Endothelial cell of umbilical vein (primary cell): ENCODE measurements around the gene PYCR2. TPM values are rescaled to one million over a fixed set of nuclear protein-coding genes. Genes with fewer than 3 reads are reported as not detected.

ENCODE experiments used
- BruUV-seq: library from RNA; stranded (reverse); fragments of 400-500 nt; replicated peaks from 2 replicates; lab custom pipeline; 2021; lab: Mats Ljungman, UMichigan
- CTCF ChIA-PET: fragments of 300-600, 350-600 bp; sonication (Branson Sonifier 250); formaldehyde crosslinking; loops from one replicate; lab custom pipeline; 2021; ENCODE audit warnings: antibody characterized with exemption, inconsistent platforms; lab: Charles Lee
- POLR2A ChIA-PET: fragments of 300-600, 350-600 bp; sonication (Branson Sonifier 250); formaldehyde crosslinking; loops from one replicate; lab custom pipeline; 2021; ENCODE audit warnings: antibody characterized with exemption, inconsistent platforms; lab: Charles Lee
- DNase-seq: peaks from one replicate; pipeline ENCODE4 v3.0.0-alpha.2; 2011; ENCODE audit warnings: low read depth, low spot score
- FAIRE-seq: peaks from 2 replicates; lab custom pipeline; 2011; peaks lifted over from hg19 to GRCh38; lab: Jason Lieb, UNC
- H2AFZ ChIP-seq: 2 replicates; pipeline ENCODE4 v1.6.0; 2012; ENCODE audit warnings: low read depth, low read length, control low read depth, inconsistent platforms
- H3K27ac ChIP-seq: 2 replicates; pipeline ENCODE4 v1.5.1; 2011; ENCODE audit warnings: low read depth, mild to moderate bottlenecking, control low read depth, low read length, moderate library complexity; ENCODE audit not compliant: insufficient read depth
- H3K27me3 ChIP-seq, 2 experiments: 2 replicates each; pipeline versions ENCODE4 v1.6.0 to v1.6.1; 2011; ENCODE audit warnings: low read length in 2 of 2, mixed read lengths in 1 of 2; ENCODE audit not compliant: control insufficient read depth in 2 of 2, insufficient read depth in 2 of 2
- H3K36me3 ChIP-seq, 2 experiments: 2 replicates in 1 of 2; 3 replicates in 1 of 2; pipeline ENCODE4 v1.5.1; 2011; ENCODE audit warnings: low read length in 2 of 2, mild to moderate bottlenecking in 1 of 2, moderate library complexity in 1 of 2; ENCODE audit not compliant: control insufficient read depth in 2 of 2, insufficient read depth in 2 of 2; ENCODE audit errors: extremely low read depth in 1 of 2
- H3K4me1 ChIP-seq: 3 replicates; pipeline ENCODE4 v1.5.1; 2011; ENCODE audit warnings: mild to moderate bottlenecking, low read length; ENCODE audit not compliant: control insufficient read depth, insufficient read depth; ENCODE audit errors: extremely low read depth
- H3K4me2 ChIP-seq: 2 replicates; pipeline ENCODE4 v1.6.1; 2011; ENCODE audit warnings: low read length, control low read depth, mixed read lengths; ENCODE audit not compliant: insufficient read depth
- H3K4me3 ChIP-seq, 3 experiments: fragments of 200-600 bp in 1 of 3; sonication (generic), shearing (Covaris generic) in 1 of 3; replicated peaks in 1 of 3; 2 replicates each; pipeline ENCODE4 v1.5.1; 2011 to 2016; ENCODE audit warnings: control low read depth in 3 of 3, low read length in 3 of 3, mild to moderate bottlenecking in 2 of 3, inconsistent platforms in 1 of 3, low read depth in 1 of 3, moderate library complexity in 1 of 3; ENCODE audit not compliant: insufficient read depth in 1 of 3
- H3K79me2 ChIP-seq: 2 replicates; pipeline ENCODE4 v1.6.0; 2012; ENCODE audit warnings: low read length, inconsistent platforms; ENCODE audit not compliant: control insufficient read depth, insufficient read depth
- H3K9ac ChIP-seq: replicated peaks from 2 replicates; pipeline ENCODE3; 2011; ENCODE audit warnings: low read length, control low read depth; ENCODE audit not compliant: insufficient read depth; ENCODE audit errors: extremely low read depth
- H3K9me1 ChIP-seq: replicated peaks from 3 replicates; pipeline ENCODE4 v1.6.0; 2011; ENCODE audit warnings: mild to moderate bottlenecking, low read length; ENCODE audit not compliant: control insufficient read depth, insufficient read depth; ENCODE audit errors: extremely low read depth
- H3K9me3 ChIP-seq: replicated peaks from 2 replicates; pipeline ENCODE4 v1.5.1; 2012; ENCODE audit warnings: low read length, inconsistent platforms; ENCODE audit not compliant: control insufficient read depth, insufficient read depth
- H4K20me1 ChIP-seq: replicated peaks from 2 replicates; pipeline ENCODE3; 2011; ENCODE audit warnings: mild to moderate bottlenecking, low read length; ENCODE audit not compliant: control insufficient read depth, insufficient read depth; ENCODE audit errors: extremely low read depth
- EZH2 ChIP-seq: IDR thresholded peaks from 2 replicates; pipeline ENCODE4 v1.6.1; 2012; ENCODE audit warnings: borderline replicate concordance, low read depth, mild to moderate bottlenecking, moderate library complexity, low read length, inconsistent platforms; ENCODE audit not compliant: severe bottlenecking
- GATA2 ChIP-seq: IDR thresholded peaks from 2 replicates; pipeline ENCODE4 v1.7.0; 2011; ENCODE audit warnings: low read depth, mild to moderate bottlenecking, moderate library complexity, mixed read lengths, low read length; ENCODE audit not compliant: insufficient read length, insufficient read depth
- JUN ChIP-seq: IDR thresholded peaks from 2 replicates; pipeline ENCODE4 v1.6.1; 2011; ENCODE audit warnings: borderline replicate concordance, low read depth; ENCODE audit not compliant: insufficient read length, insufficient read depth
- MYC ChIP-seq: IDR thresholded peaks from one replicate; pipeline ENCODE4 v1.6.1; 2011; ENCODE audit warnings: mild to moderate bottlenecking, low read depth, low read length
- POLR2A ChIP-seq: IDR thresholded peaks from 2 replicates; pipeline ENCODE4 v1.6.1; 2012; ENCODE audit warnings: low read depth, mild to moderate bottlenecking, control low read depth, low read length
- POLR2AphosphoS5 ChIP-seq: IDR thresholded peaks from 2 replicates; pipeline ENCODE4 v1.6.1; 2012; ENCODE audit warnings: low read depth, mild to moderate bottlenecking, control low read depth, low read length, moderate library complexity; ENCODE audit not compliant: insufficient read depth
- dilution Hi-C: fragments of 300-500 bp; cut with MboI; formaldehyde crosslinking; loops from one replicate; pipeline ENCODE4 v1.15.0; 2019; ENCODE audit warnings: low sequenced_read_pairs; ENCODE audit not compliant: extremely low pct_ligation_motif_present
- intact Hi-C: fragments of 100-400 bp; cut with micrococcal nuclease; formaldehyde crosslinking; loops from one replicate; pipeline ENCODE4 v1.10.0; 2022
- polyA plus RNA-seq, 4 experiments: library from polyadenylated mRNA; depleted of rRNA in 3 of 4; stranded (reverse) in 3 of 4; unstranded in 1 of 4; fragments of >200 nt; gene quantifications; 2 replicates each; pipeline versions ENCODE4 v1.2.1 to v1.2.3, GENCODE V29; 2011 to 2012; ENCODE audit warnings: missing spikeins in 1 of 4
- total RNA-seq: library from RNA; stranded (reverse); gene quantifications from 2 replicates; pipeline ENCODE4 v1.2.3, GENCODE V29; 2021
- TF ChIP-seq, protein P1 (sequence below): IDR thresholded peaks from 2 replicates; pipeline ENCODE4 v1.6.1; 2011; ENCODE audit not compliant: insufficient read depth, insufficient read length
- TF ChIP-seq, protein P2 (sequence below), 2 donors: IDR thresholded peaks; 1 replicate in 1 of 2; 2 replicates in 1 of 2; pipeline ENCODE4 v1.5.1; 2011; ENCODE audit warnings: low read length in 2 of 2, mild to moderate bottlenecking in 2 of 2, moderate library complexity in 2 of 2, control low read depth in 1 of 2, inconsistent platforms in 1 of 2, low read depth in 1 of 2; ENCODE audit not compliant: insufficient read depth in 1 of 2; ENCODE audit errors: extremely low read depth in 1 of 2

The PYCR2 gene
- total and polyA plus RNA-seq, 2 donors (not counting 3 experiments of a cell fraction or from before 2014, with no cell fraction given): 64.6 to 65.1 TPM

DNA sequence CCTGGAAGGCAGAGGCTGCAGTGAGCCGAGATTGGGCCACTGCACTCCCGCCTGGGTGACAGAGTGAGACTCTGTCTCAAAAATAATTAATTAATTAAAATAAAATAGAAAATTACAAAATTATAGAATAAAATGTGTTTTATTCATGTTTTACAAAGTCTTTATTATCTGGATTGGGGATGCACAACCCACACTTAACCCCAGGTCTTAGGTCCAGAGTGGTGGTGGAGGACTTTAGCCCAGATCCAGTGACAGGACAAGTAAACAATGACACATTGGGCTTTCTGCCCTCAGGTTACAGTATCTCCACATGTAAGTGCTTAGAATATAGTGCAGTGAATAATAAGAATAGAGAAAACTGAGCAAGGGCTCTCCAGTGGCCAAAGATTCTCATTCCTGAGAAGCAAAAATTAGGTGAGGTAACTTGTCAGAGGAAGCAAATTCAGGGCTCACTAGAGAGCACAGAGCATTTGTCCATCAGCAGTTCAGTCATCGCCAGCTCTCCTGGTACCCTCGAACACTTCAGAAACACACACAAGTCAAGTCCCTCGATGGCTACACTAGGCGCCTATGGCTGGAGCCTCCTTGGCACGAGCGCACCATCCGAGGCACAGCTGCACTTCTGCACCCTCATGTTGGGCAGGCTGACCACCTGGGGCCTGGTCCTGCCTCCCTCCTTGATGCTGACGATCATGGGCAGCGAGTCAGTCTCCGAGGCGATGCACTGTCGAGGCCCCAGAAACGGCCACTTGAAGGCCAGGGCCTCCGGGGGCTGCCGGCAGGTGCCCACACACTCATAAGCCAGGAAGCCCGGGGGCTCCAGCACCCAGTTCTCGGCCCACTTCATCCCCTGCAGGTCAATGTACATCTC lies 37.7 kb downstream of the PYCR2 start:
- no peaks in the 10 kb centered on the region for H4K20me1 ChIP-seq
- H3K27ac ChIP-seq: no peak overlapping the region
- ChIA-PET POLR2A (no interaction called here), CTCF (interaction anchor here (1.1 to 1.7 kb wide), 2 partner anchors 15 to 25 kb away, joined by 3 to 5 read pairs; no protein-coding TSS in a partner anchor)
- no peak overlapping the region for H3K4me2 ChIP-seq
- H2AFZ ChIP-seq: no peak overlapping the region
- no peak for TF ChIP-seq MYC
- TF ChIP-seq, protein P1, sequence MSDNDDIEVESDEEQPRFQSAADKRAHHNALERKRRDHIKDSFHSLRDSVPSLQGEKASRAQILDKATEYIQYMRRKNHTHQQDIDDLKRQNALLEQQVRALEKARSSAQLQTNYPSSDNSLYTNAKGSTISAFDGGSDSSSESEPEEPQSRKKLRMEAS: no peak
- TF ChIP-seq, protein P2, sequence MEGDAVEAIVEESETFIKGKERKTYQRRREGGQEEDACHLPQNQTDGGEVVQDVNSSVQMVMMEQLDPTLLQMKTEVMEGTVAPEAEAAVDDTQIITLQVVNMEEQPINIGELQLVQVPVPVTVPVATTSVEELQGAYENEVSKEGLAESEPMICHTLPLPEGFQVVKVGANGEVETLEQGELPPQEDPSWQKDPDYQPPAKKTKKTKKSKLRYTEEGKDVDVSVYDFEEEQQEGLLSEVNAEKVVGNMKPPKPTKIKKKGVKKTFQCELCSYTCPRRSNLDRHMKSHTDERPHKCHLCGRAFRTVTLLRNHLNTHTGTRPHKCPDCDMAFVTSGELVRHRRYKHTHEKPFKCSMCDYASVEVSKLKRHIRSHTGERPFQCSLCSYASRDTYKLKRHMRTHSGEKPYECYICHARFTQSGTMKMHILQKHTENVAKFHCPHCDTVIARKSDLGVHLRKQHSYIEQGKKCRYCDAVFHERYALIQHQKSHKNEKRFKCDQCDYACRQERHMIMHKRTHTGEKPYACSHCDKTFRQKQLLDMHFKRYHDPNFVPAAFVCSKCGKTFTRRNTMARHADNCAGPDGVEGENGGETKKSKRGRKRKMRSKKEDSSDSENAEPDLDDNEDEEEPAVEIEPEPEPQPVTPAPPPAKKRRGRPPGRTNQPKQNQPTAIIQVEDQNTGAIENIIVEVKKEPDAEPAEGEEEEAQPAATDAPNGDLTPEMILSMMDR (IDR thresholded peaks at IDR 0.05; ENCODE audit: extremely low read depth in 1 of 2, insufficient read depth in 1 of 2, low read depth in 1 of 2, low read length in 2 of 2): no peak
- no peak for TF ChIP-seq POLR2A
- TF ChIP-seq JUN: no peak
- TF ChIP-seq EZH2: no peak
- no peak for TF ChIP-seq GATA2
- no peak for TF ChIP-seq POLR2AphosphoS5
- DNase-seq (no peak), FAIRE-seq (peak; percentile 18)
- intact Hi-C loops: no loop called here
- peaks cover 5% of the 10 kb centered on the region for H3K4me1 ChIP-seq
- no peak overlapping the region for H3K4me3 ChIP-seq
- H3K36me3 ChIP-seq: no peaks in the 10 kb centered on the region
- no peaks in the 10 kb centered on the region for H3K79me2 ChIP-seq
- no peaks in the 10 kb centered on the region for H3K27me3 ChIP-seq
- H3K9me1 ChIP-seq: no peaks in the 10 kb centered on the region
- H3K9ac ChIP-seq: no peak overlapping the region
- dilution Hi-C loops: no loop called here
- no TSS peak for BruUV-seq
- H3K9me3 ChIP-seq: no peaks in the 10 kb centered on the region
